A549 (cell line): Measurements from ENCODE around the gene ILDR2. TPM values are rescaled to one million over a fixed set of nuclear protein-coding genes. Genes with fewer than 3 reads are reported as not detected.

Experiments
- ATAC-seq, 2 experiments: fragments of 200-7000 bp in 1 of 2; fragments of >200 bp in 1 of 2; cut with Nextera tagmentation in 1 of 2; cut with Tn5 transposase in 1 of 2; 3 replicates each; pipeline versions ENCODE4 v1.8.0 to v1.9.1; 2018 to 2020; ENCODE audit warnings: mild to moderate bottlenecking in 1 of 2, moderate library complexity in 1 of 2
- CTCF ChIA-PET: fragments of 300-600 bp; sonication (Branson Sonifier 250); formaldehyde crosslinking; extraction: SDS; loops from one replicate; lab custom pipeline; 2021; ENCODE audit warnings: antibody characterized with exemption, inconsistent platforms; lab: Yijun Ruan, JAX
- POLR2A ChIA-PET: fragments of 350-600 bp; formaldehyde crosslinking; extraction: SDS; loops from one replicate; lab custom pipeline; 2021; ENCODE audit warnings: antibody characterized with exemption, inconsistent platforms; lab: Yijun Ruan, JAX
- DNase-seq, 2 experiments: peaks; one replicate each; pipeline versions ENCODE4 v3.0.0 to v3.0.0-alpha.2; 2011 to 2016; ENCODE audit warnings: low read depth in 1 of 2, low spot score in 1 of 2
- FAIRE-seq: peaks from 2 replicates; lab custom pipeline; 2011; peaks lifted over from hg19 to GRCh38; lab: Jason Lieb, UNC
- H3K27ac ChIP-seq, 2 experiments: fragments of >200 bp; sonication (Bioruptor Twin); formaldehyde crosslinking; 3 replicates each; pipeline ENCODE4 v1.5.1; 2016 to 2017
- H3K4me1 ChIP-seq: fragments of >200 bp; sonication (Bioruptor Twin); formaldehyde crosslinking; 3 replicates; pipeline ENCODE4 v1.6.1; 2016
- H3K4me2 ChIP-seq: fragments of >200 bp; sonication (Bioruptor Twin); formaldehyde crosslinking; 3 replicates; pipeline ENCODE4 v1.6.1; 2016
- H3K4me3 ChIP-seq: fragments of >200 bp; sonication (Bioruptor Twin); formaldehyde crosslinking; 3 replicates; pipeline ENCODE4 v1.5.1; 2016
- H3K9me3 ChIP-seq: fragments of >200 bp; sonication (Bioruptor Twin); formaldehyde crosslinking; 3 replicates; pipeline ENCODE4 v1.6.1; 2016
- BHLHE40 ChIP-seq: IDR thresholded peaks from 2 replicates; pipeline ENCODE4 v1.6.1; 2012; ENCODE audit warnings: low read depth, low read length, inconsistent platforms
- CBX8 ChIP-seq: fragments of 200-600 bp; sonication (generic); IDR thresholded peaks from 2 replicates; pipeline ENCODE4 v1.6.1; 2016
- EHMT2 ChIP-seq: fragments of 200-600 bp; sonication (generic); IDR thresholded peaks from 2 replicates; pipeline ENCODE4 v1.6.1; 2016; ENCODE audit warnings: antibody characterized with exemption, low read depth, mild to moderate bottlenecking, moderate library complexity
- FOSB ChIP-seq: fragments of 250-450 bp; sonication (Bioruptor Pico); IDR thresholded peaks from 2 replicates; pipeline ENCODE4 v1.5.0; 2020; ENCODE audit warnings: mild to moderate bottlenecking, moderate library complexity
- HEYL ChIP-seq: fragments of 250-450 bp; sonication (Bioruptor Pico); IDR thresholded peaks from 2 replicates; pipeline ENCODE4 v1.8.0; 2021; ENCODE audit warnings: mild to moderate bottlenecking, moderate library complexity
- HOXB13 ChIP-seq: fragments of 250-450 bp; sonication (Bioruptor Pico); IDR thresholded peaks from 2 replicates; pipeline ENCODE4 v1.5.0; 2020; ENCODE audit warnings: low read depth, mild to moderate bottlenecking, moderate library complexity
- HOXB5 ChIP-seq: fragments of 250-450 bp; sonication (Bioruptor Pico); IDR thresholded peaks from 2 replicates; pipeline ENCODE4 v1.5.0; 2020; ENCODE audit warnings: mild to moderate bottlenecking, moderate library complexity
- NPAS2 ChIP-seq: fragments of 250-450 bp; sonication (Bioruptor Pico); IDR thresholded peaks from 2 replicates; pipeline ENCODE4 v1.8.0; 2022; ENCODE audit warnings: mild to moderate bottlenecking, moderate library complexity, borderline replicate concordance
- PHF8 ChIP-seq: fragments of 200-600 bp; sonication (generic); IDR thresholded peaks from 2 replicates; pipeline ENCODE4 v1.6.1; 2016; ENCODE audit warnings: low read depth, mild to moderate bottlenecking, antibody characterized with exemption, moderate library complexity, borderline replicate concordance
- POLR2A ChIP-seq: IDR thresholded peaks from 2 replicates; pipeline ENCODE4 v1.6.1; 2012; ENCODE audit warnings: mild to moderate bottlenecking, low read length
- POLR2AphosphoS2 ChIP-seq: conservative IDR thresholded peaks from 2 replicates; pipeline ENCODE4 v1.6.1; 2012; ENCODE audit warnings: low read length, improper control_type of control experiment, inconsistent platforms
- RCOR1 ChIP-seq: fragments of 150-350 bp; IDR thresholded peaks from 2 replicates; pipeline ENCODE4 v1.6.1; 2014; ENCODE audit warnings: antibody characterized with exemption, low read length, low read depth
- SREBF2 ChIP-seq: fragments of 450-650 bp; IDR thresholded peaks from 2 replicates; pipeline ENCODE4 v1.6.1; 2014; ENCODE audit warnings: mild to moderate bottlenecking, moderate library complexity
- TFCP2L1 ChIP-seq: fragments of 250-450 bp; sonication (Bioruptor Pico); IDR thresholded peaks from 2 replicates; pipeline ENCODE4 v1.5.0; 2021; ENCODE audit warnings: mild to moderate bottlenecking
- WGBS: methylation state at CpG from one replicate; pipeline ENCODE4 v1.1.6; 2017; ENCODE audit errors: missing lambda C conversion rate; 5-methylcytosine and 5-hydroxymethylcytosine counted together
- polyA plus RNA-seq, 4 experiments: library from polyadenylated mRNA; depleted of rRNA in 3 of 4; stranded (reverse); fragments of >200 nt; fragmentation: RNase III in 1 of 4; extraction: RNeasy Plus Mini Kit Qiagen cat#74134 plus additional on column Dnase treatment in 1 of 4; gene quantifications; 2 replicates in 3 of 4; 3 replicates in 1 of 4; pipeline ENCODE4 v1.2.3, GENCODE V29; 2011 to 2017
- TF ChIP-seq, protein P1 (sequence below): fragments of 150-350 bp; IDR thresholded peaks from 2 replicates; pipeline ENCODE4 v1.6.1; 2014; ENCODE audit warnings: low read depth, mild to moderate bottlenecking, low read length
- TF ChIP-seq, protein P2 (sequence below): fragments of 200-600 bp; sonication (generic); IDR thresholded peaks from 2 replicates; pipeline ENCODE4 v1.6.1; 2016; ENCODE audit warnings: antibody characterized with exemption, mild to moderate bottlenecking, moderate library complexity

The ILDR2 gene
- polyA plus RNA-seq, 2 of the 4 experiments (the other 2 are of a cell fraction): 0.04 TPM; not detected in 1

DNA sequence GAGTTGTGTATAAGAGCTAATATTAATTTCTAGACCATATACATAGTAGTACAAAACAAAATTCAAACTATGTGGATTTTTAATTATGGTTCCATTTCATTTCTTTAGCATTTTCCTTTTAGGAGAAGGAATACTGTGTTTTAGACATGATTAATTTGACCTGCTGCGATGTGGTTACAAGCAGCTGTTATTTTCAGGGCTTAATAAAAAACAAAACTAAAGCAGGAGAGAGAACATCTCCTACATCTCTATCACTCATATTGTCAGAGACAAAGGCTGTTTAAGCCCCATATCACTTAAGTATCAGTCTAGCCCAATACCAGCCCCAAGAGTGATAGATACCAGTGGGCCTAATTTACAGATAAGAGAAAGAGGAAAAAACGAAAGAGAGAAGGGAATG is 47.6 kb downstream of the ILDR2 start:
- Histone ChIP-seq H3K27ac (no peak overlapping the region), H3K4me2 (no peak overlapping the region), H3K4me3 (no peak overlapping the region), H3K4me1 (no peaks in the 10 kb centered on the region), H3K9me3 (no peaks in the 10 kb centered on the region)
- ATAC-seq (no peak), DNase-seq (no peak), FAIRE-seq (no peak)
- 16% methylated on average over 2 of the region's 2 CpGs for WGBS
- no peak for TF ChIP-seq NPAS2 (CRISPR knock-in tag)
- no peak for TF ChIP-seq SREBF2
- TF ChIP-seq CBX8: no peak
- TF ChIP-seq TFCP2L1 (CRISPR knock-in tag): no peak
- no peak for TF ChIP-seq FOSB (CRISPR knock-in tag)
- TF ChIP-seq POLR2AphosphoS2: no peak
- TF ChIP-seq HOXB13 (CRISPR knock-in tag): no peak
- ChIA-PET POLR2A (no interaction called here), CTCF (interaction anchor here (0.6 to 4.8 kb wide), 3 partner anchors 9 to 131 kb away, joined by 4 to 23 read pairs (median 9); no protein-coding TSS in a partner anchor)

DNA sequence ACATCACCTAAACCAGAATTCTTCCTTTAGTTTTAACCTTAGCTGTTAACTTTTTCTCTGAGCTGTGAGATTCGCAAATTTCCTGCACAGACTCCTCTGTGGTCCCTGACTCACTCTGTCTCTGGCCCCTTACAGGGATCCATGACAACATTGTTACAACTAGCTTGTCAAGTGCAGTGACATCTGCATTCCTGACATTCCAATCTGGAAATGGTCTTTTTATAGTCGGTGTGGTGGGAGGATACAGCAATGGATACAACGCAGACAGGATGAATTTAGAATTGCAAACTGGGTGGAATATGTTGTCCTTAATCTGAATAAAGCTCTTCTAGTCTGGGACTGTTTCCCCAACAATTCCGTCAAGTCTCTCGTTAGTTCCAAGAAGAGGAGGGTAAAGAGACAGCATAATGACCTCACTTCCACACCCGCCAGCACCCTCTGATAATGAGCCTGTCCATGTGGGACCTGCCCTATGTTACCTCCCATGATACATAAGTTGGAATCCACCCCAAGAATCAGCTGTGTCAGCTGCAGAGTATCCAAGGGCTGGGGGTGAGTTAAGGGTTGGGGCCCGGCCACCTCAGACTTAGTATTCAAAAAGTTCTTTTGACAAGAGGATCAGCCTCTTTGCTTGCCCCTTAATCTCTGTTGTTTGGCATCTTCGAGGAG is 49.4 kb downstream of the ILDR2 start:
- WGBS: 39% methylated on average over 8 of the region's 8 CpGs
- Histone ChIP-seq H3K4me3 (no peak overlapping the region), H3K4me1 (no peaks in the 10 kb centered on the region), H3K27ac (no peak overlapping the region), H3K4me2 (no peak overlapping the region), H3K9me3 (no peaks in the 10 kb centered on the region)
- DNase-seq (no peak), FAIRE-seq (no peak), ATAC-seq (no peak)
- TF ChIP-seq POLR2A (no peak), SREBF2 (no peak)
- TF ChIP-seq, protein P1, sequence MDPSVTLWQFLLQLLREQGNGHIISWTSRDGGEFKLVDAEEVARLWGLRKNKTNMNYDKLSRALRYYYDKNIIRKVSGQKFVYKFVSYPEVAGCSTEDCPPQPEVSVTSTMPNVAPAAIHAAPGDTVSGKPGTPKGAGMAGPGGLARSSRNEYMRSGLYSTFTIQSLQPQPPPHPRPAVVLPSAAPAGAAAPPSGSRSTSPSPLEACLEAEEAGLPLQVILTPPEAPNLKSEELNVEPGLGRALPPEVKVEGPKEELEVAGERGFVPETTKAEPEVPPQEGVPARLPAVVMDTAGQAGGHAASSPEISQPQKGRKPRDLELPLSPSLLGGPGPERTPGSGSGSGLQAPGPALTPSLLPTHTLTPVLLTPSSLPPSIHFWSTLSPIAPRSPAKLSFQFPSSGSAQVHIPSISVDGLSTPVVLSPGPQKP: no peak
- POLR2A ChIA-PET: no interaction called here
- CTCF ChIA-PET: interaction anchor here (2.3 to 4.8 kb wide), 2 partner anchors 12 to 16 kb away, joined by 6 to 23 read pairs; no protein-coding TSS in a partner anchor

DNA sequence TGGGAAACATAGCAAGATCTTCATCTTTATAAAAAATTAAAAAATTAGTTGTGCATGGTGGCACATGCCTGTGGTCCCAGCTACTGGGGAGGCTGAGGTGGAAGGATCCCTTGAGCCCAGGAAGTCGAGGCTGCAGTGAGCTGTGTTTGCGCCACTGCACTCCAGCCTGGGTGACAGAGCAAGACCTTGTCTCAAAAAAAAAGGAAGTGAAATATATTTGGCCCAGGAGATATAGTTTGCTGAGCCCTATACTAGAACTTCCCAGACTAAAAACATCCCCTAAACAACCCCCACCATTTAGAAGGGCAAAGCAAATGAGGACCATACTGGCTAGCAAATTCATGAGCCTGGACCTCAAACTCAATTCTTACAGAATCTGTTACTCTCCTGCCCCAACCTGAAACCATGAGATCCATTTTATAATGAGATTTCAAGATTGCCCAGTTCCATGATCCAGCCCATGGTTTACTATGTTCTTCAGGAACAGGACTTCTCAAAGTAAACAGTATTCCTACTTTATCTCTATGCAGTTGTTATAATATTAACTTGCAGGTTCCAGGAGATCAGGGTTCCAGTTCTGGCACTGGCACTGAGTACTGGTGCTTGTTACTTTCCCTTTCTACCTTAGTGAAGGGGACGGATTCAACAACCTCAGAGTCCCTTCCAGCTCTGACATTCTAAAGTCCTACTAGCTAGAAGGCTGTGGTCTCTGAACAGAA is 50.4 kb downstream of the ILDR2 start:
- TF ChIP-seq BHLHE40 (no peak), PHF8 (no peak), SREBF2 (no peak), HEYL (CRISPR knock-in tag) (no peak), HOXB5 (no peak), EHMT2 (no peak), RCOR1 (no peak)
- TF ChIP-seq, protein P1: no peak
- TF ChIP-seq, protein P2, sequence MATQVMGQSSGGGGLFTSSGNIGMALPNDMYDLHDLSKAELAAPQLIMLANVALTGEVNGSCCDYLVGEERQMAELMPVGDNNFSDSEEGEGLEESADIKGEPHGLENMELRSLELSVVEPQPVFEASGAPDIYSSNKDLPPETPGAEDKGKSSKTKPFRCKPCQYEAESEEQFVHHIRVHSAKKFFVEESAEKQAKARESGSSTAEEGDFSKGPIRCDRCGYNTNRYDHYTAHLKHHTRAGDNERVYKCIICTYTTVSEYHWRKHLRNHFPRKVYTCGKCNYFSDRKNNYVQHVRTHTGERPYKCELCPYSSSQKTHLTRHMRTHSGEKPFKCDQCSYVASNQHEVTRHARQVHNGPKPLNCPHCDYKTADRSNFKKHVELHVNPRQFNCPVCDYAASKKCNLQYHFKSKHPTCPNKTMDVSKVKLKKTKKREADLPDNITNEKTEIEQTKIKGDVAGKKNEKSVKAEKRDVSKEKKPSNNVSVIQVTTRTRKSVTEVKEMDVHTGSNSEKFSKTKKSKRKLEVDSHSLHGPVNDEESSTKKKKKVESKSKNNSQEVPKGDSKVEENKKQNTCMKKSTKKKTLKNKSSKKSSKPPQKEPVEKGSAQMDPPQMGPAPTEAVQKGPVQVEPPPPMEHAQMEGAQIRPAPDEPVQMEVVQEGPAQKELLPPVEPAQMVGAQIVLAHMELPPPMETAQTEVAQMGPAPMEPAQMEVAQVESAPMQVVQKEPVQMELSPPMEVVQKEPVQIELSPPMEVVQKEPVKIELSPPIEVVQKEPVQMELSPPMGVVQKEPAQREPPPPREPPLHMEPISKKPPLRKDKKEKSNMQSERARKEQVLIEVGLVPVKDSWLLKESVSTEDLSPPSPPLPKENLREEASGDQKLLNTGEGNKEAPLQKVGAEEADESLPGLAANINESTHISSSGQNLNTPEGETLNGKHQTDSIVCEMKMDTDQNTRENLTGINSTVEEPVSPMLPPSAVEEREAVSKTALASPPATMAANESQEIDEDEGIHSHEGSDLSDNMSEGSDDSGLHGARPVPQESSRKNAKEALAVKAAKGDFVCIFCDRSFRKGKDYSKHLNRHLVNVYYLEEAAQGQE: no peak
- TF ChIP-seq, all 56 proteins: peak for 0
- ChIA-PET POLR2A (no interaction called here), CTCF (interaction anchor here (2.3 kb wide), 1 partner anchor 13 kb away, joined by 6 read pairs; no protein-coding TSS in a partner anchor)
- H3K4me3 ChIP-seq: no peak overlapping the region
- no peaks in the 10 kb centered on the region for H3K4me1 ChIP-seq
- DNase-seq (no peak), FAIRE-seq (no peak), ATAC-seq (no peak)
- H3K4me2 ChIP-seq: no peak overlapping the region
- H3K9me3 ChIP-seq: no peaks in the 10 kb centered on the region
- WGBS: 35% methylated on average over 3 of the region's 3 CpGs
- no peak overlapping the region for H3K27ac ChIP-seq
